GM18499 (cell line): Measurements from ENCODE around the gene ERF.

Source experiments
- ATAC-seq: cut with Tn5 transposase; IDR thresholded peaks from one replicate; pipeline ENCODE4 v1.9.1; 2021; ENCODE audit warnings: moderate number of reproducible peaks; ENCODE audit not compliant: insufficient read depth, unreplicated experiment

ERF gene

GRCh38 chr19:42244347-42245220 lies 10.3 kb downstream of the ERF start:
- peak; percentile 30 for ATAC-seq

GRCh38 chr19:42242512-42243409 lies 12.2 kb downstream of the ERF start, which contains the start of gene GSK3A:
Gene GSK3A (minus strand): TSS chr19:42242602. CDS start chr19:42242465, 137 bp downstream.
- ATAC-seq, result peak; percentile 39

GRCh38 chr19:42242069-42242511 lies 12.8 kb downstream of the ERF start:
- ATAC-seq, result no peak

GRCh38 chr19:42241279-42241678 lies 13.6 kb downstream of the ERF start:
- no peak for ATAC-seq

- no peak for ATAC-seq
Measured at GRCh38 chr19:42239544-42240220, 15.2 kb downstream of the ERF start.

- no peak for ATAC-seq
Measured at GRCh38 chr19:42235181-42235580, 19.7 kb downstream of the ERF start.

GRCh38 chr19:42234364-42234763 lies 20.6 kb downstream of the ERF start:
- no peak for ATAC-seq

- no peak for ATAC-seq
Measured at GRCh38 chr19:42233678-42234292, 21.1 kb downstream of the ERF start.

- ATAC-seq, result no peak
Measured at GRCh38 chr19:42233106-42233505, 21.8 kb downstream of the ERF start.

GRCh38 chr19:42232435-42232834 lies 22.5 kb downstream of the ERF start:
- no peak for ATAC-seq

- no peak for ATAC-seq
Measured at GRCh38 chr19:42230571-42230970, 24.4 kb downstream of the ERF start.

GRCh38 chr19:42229855-42230351 lies 25.0 kb downstream of the ERF start:
- ATAC-seq, result no peak

- no peak for ATAC-seq
Measured at GRCh38 chr19:42229301-42229854, 25.6 kb downstream of the ERF start.

- no peak for ATAC-seq
Measured at GRCh38 chr19:42228641-42229040, 26.3 kb downstream of the ERF start.

GRCh38 chr19:42226886-42227285 lies 28.0 kb downstream of the ERF start:
- ATAC-seq, result no peak

GRCh38 chr19:42225718-42226292 lies 29.1 kb downstream of the ERF start:
- no peak for ATAC-seq

GRCh38 chr19:42224940-42225717 lies 29.8 kb downstream of the ERF start:
- no peak for ATAC-seq

GRCh38 chr19:42220751-42221097 lies 34.2 kb downstream of the ERF start:
- ATAC-seq, result no peak
